ENCODE measurements around the gene PSTK.

PSTK gene

GRCh38 chr10:122980209-122981065, at the start of gene PSTK:
TSS of gene PSTK (plus strand) at chr10:122980401. CDS start at chr10:122980480, 79 bp downstream.
- DNase-seq: peak; percentile 93

GRCh38 chr10:122931088-122931906, 48.9 kb upstream of the PSTK start:
- no peak for DNase-seq

GRCh38 chr10:122939133-122939855, 40.9 kb upstream of the PSTK start:
- DNase-seq: no peak

GRCh38 chr10:122939856-122940543, 40.2 kb upstream of the PSTK start:
- DNase-seq: no peak

- DNase-seq: no peak
Measured at GRCh38 chr10:122949296-122949695, 30.9 kb upstream of the PSTK start.

- peak; percentile 98 for DNase-seq
Measured at GRCh38 chr10:122953902-122954730, 26.1 kb upstream of the PSTK start, which contains the start of gene C10orf88. TSS of gene C10orf88 (minus strand) at chr10:122954227. CDS start at chr10:122954178, 49 bp downstream.

- no peak for DNase-seq
Measured at GRCh38 chr10:122954731-122955050, 25.5 kb upstream of the PSTK start.

- DNase-seq: no peak
Measured at GRCh38 chr10:122955892-122956291, 24.3 kb upstream of the PSTK start.

GRCh38 chr10:122957474-122957873, 22.7 kb upstream of the PSTK start:
- no peak for DNase-seq

- no peak for DNase-seq
Measured at GRCh38 chr10:122962405-122962804, 17.8 kb upstream of the PSTK start.

GRCh38 chr10:122966879-122967278, 13.3 kb upstream of the PSTK start:
- no peak for DNase-seq

GRCh38 chr10:122968698-122969097, 11.5 kb upstream of the PSTK start:
- DNase-seq: no peak

- no peak for DNase-seq
Measured at GRCh38 chr10:122974023-122974422, 6.2 kb upstream of the PSTK start.

- no peak for DNase-seq
Measured at GRCh38 chr10:122974543-122975064, 5.6 kb upstream of the PSTK start.

- DNase-seq: peak; percentile 14
Measured at GRCh38 chr10:122981066-122981464, 864 bp downstream of the PSTK start.

GRCh38 chr10:122983898-122984297, 3.7 kb downstream of the PSTK start:
- DNase-seq: no peak

- no peak for DNase-seq
Measured at GRCh38 chr10:122984708-122985107, 4.5 kb downstream of the PSTK start.

GRCh38 chr10:122986335-122986734, 6.1 kb downstream of the PSTK start:
- no peak for DNase-seq

- no peak for DNase-seq
Measured at GRCh38 chr10:122988501-122988900, 8.3 kb downstream of the PSTK start.

- DNase-seq: no peak
Measured at GRCh38 chr10:122990278-122990677, 10.1 kb downstream of the PSTK start.

GRCh38 chr10:122992031-122992585, 11.9 kb downstream of the PSTK start:
- DNase-seq: no peak

All from activated CD4-positive, alpha-beta T cell treated with anti-CD3 and anti-CD28 coated beads, Interleukin-2, amount 50 U/mL, for 16 hours (primary cell).